ENCODE results near the gene PPP1R27.

DNA sequence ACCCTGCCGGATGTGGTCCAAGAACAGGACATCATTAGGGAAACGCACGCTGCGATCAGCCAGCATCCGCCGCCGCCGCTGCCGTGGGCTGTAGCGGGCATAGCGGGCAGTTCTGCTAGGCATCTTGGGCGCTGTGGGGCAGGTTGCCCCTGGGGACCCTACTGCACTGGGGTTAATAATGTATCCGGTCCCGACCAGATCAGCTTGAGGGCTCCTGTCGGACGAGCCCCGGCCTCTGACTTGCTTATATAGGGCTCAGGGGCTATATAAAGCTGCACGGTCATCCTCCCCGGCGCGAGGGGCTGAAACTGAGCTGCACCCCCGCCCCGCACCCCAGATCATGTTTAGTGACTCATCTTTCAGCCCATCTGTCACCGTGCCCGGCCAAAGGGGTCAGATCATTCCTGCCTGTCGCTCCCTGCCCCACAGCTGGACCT is at the start of gene PPP1R27:
- TF ChIP-seq, protein P1, sequence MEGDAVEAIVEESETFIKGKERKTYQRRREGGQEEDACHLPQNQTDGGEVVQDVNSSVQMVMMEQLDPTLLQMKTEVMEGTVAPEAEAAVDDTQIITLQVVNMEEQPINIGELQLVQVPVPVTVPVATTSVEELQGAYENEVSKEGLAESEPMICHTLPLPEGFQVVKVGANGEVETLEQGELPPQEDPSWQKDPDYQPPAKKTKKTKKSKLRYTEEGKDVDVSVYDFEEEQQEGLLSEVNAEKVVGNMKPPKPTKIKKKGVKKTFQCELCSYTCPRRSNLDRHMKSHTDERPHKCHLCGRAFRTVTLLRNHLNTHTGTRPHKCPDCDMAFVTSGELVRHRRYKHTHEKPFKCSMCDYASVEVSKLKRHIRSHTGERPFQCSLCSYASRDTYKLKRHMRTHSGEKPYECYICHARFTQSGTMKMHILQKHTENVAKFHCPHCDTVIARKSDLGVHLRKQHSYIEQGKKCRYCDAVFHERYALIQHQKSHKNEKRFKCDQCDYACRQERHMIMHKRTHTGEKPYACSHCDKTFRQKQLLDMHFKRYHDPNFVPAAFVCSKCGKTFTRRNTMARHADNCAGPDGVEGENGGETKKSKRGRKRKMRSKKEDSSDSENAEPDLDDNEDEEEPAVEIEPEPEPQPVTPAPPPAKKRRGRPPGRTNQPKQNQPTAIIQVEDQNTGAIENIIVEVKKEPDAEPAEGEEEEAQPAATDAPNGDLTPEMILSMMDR (IDR thresholded peaks at IDR 0.05): no peak
- no peak for TF ChIP-seq POLR2A (IDR thresholded peaks at IDR 0.05)
